C4-2B (cell line): ENCODE results near the gene CRACDL.

ENCODE experiments used
- CTCF ChIP-seq: fragments of 450-650 bp; conservative IDR thresholded peaks from 2 replicates; pipeline ENCODE4 v1.5.1; 2017; ENCODE audit warnings: mild to moderate bottlenecking
- ZFX ChIP-seq: fragments of 450-650 bp; IDR thresholded peaks from 2 replicates; pipeline ENCODE4 v1.6.1; 2017

DNA sequence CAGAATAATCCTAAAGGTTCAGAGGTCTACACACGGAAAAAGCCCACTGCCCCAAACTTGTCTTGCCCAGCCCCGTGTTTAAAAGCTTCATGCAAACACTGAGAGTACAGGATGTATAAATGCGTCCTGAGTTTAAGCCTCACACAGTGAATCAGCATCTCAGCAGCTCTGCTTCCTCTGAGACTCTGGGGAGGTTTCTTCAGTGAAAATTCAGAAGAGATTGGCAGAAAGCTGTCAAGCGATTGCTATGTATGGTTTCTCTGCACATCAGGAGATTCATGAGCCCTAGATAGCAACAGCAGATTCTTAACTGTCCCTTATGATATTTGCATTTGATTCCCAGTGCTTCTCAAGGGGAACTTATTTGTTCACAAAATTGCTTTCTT lies 27.1 kb downstream of the CRACDL start:
- TF ChIP-seq CTCF (no peak), ZFX (no peak)
